Measurements from ENCODE around the gene FRMD3. TPM values are rescaled to one million over a fixed set of nuclear protein-coding genes. Genes with fewer than 3 reads are reported as not detected.

FRMD3 gene
- total RNA-seq, 1 donor from 2014 or later: 1.9 TPM

GRCh38 chr9:83484990-83485389 is 53.2 kb downstream of the FRMD3 start:
- no peaks in the 10 kb centered on the region for H3K4me1 Mint-ChIP-seq
- Histone ChIP-seq H2AFZ (replicated peaks) (no peak overlapping the region), H3K79me2 (ENCODE audit: low read depth) (no peaks in the 10 kb centered on the region), H3K9ac (no peak overlapping the region), H3K9me3 (ENCODE audit: low read depth) (peaks cover 1% of the 10 kb centered on the region), H3K4me3 (no peak overlapping the region), H3K4me1 (no peaks in the 10 kb centered on the region), H3K27me3 (no peaks in the 10 kb centered on the region), H4K20me1 (ENCODE audit: low read depth) (no peaks in the 10 kb centered on the region), H3K4me2 (no peak overlapping the region), H3K36me3 (no peaks in the 10 kb centered on the region), H3F3A (ENCODE audit: low read depth) (no peaks in the 10 kb centered on the region), H3K27ac (no peak overlapping the region)
- no peak overlapping the region for H3K27ac Mint-ChIP-seq
- DNase-seq (ENCODE audit: low spot score): no peak
- H3K4me3 Mint-ChIP-seq: no peak overlapping the region
- H3K27me3 Mint-ChIP-seq (ENCODE audit: insufficient read depth, low read depth): peaks cover 2% of the 10 kb centered on the region
- H3K36me3 Mint-ChIP-seq: no peaks in the 10 kb centered on the region
- H3K9me3 Mint-ChIP-seq: no peaks in the 10 kb centered on the region
- TF ChIP-seq EZH2 (IDR thresholded peaks at IDR 0.05) (no peak), CTCF (IDR thresholded peaks at IDR 0.05) (no peak)

GRCh38 chr9:83483223-83483622 is 55.0 kb downstream of the FRMD3 start:
- H3K9me3 Mint-ChIP-seq: peaks cover 5% of the 10 kb centered on the region
- H3K27ac Mint-ChIP-seq: no peak overlapping the region
- H3K4me3 Mint-ChIP-seq: no peak overlapping the region
- H3K4me1 ChIP-seq: no peaks in the 10 kb centered on the region
- H3K27ac ChIP-seq: no peak overlapping the region
- H3K79me2 ChIP-seq (ENCODE audit: low read depth): no peaks in the 10 kb centered on the region
- H3K4me1 Mint-ChIP-seq: no peaks in the 10 kb centered on the region
- peaks cover under 1% of the 10 kb centered on the region for H3K27me3 Mint-ChIP-seq (ENCODE audit: insufficient read depth, low read depth)
- TF ChIP-seq CTCF (IDR thresholded peaks at IDR 0.05) (no peak), EZH2phosphoT487 (IDR thresholded peaks at IDR 0.05) (no peak)
- no peak for DNase-seq (ENCODE audit: low spot score)
- H3K27me3 ChIP-seq: no peaks in the 10 kb centered on the region
- no peak overlapping the region for H3K9ac ChIP-seq
- H3K4me3 ChIP-seq: no peak overlapping the region
- H3K36me3 Mint-ChIP-seq: peaks cover 2% of the 10 kb centered on the region
- H2AFZ ChIP-seq (replicated peaks): no peak overlapping the region
- H3K36me3 ChIP-seq: no peaks in the 10 kb centered on the region
- peaks cover 4% of the 10 kb centered on the region for H3K9me3 ChIP-seq (ENCODE audit: low read depth)
- H3F3A ChIP-seq (ENCODE audit: low read depth): no peaks in the 10 kb centered on the region
- H3K4me2 ChIP-seq: no peak overlapping the region
- no peaks in the 10 kb centered on the region for H4K20me1 ChIP-seq (ENCODE audit: low read depth)

- H3K36me3 Mint-ChIP-seq: peaks cover 2% of the 10 kb centered on the region
- H3K27me3 ChIP-seq: no peaks in the 10 kb centered on the region
- no peaks in the 10 kb centered on the region for H3K27me3 Mint-ChIP-seq (ENCODE audit: insufficient read depth, low read depth)
- H3K9me3 Mint-ChIP-seq: peaks cover 5% of the 10 kb centered on the region
- H3K4me1 ChIP-seq: no peaks in the 10 kb centered on the region
- no peak for DNase-seq (ENCODE audit: low spot score)
- no peaks in the 10 kb centered on the region for H3K79me2 ChIP-seq (ENCODE audit: low read depth)
- TF ChIP-seq EZH2phosphoT487 (IDR thresholded peaks at IDR 0.05) (no peak), CTCF (IDR thresholded peaks at IDR 0.05) (no peak), EZH2 (IDR thresholded peaks at IDR 0.05) (no peak)
- H3K4me1 Mint-ChIP-seq: peaks cover 3% of the 10 kb centered on the region
- no peak overlapping the region for H3K27ac ChIP-seq
- peaks cover 4% of the 10 kb centered on the region for H3K9me3 ChIP-seq (ENCODE audit: low read depth)
- no peaks in the 10 kb centered on the region for H4K20me1 ChIP-seq (ENCODE audit: low read depth)
- H2AFZ ChIP-seq (replicated peaks): no peak overlapping the region
- no peak overlapping the region for H3K4me3 Mint-ChIP-seq
- no peak overlapping the region for H3K9ac ChIP-seq
- no peaks in the 10 kb centered on the region for H3F3A ChIP-seq (ENCODE audit: low read depth)
- no peak overlapping the region for H3K27ac Mint-ChIP-seq
- no peak overlapping the region for H3K4me3 ChIP-seq
- no peak overlapping the region for H3K4me2 ChIP-seq
- H3K36me3 ChIP-seq: no peaks in the 10 kb centered on the region
Measured at GRCh38 chr9:83479765-83480164, 58.4 kb downstream of the FRMD3 start.

- no peaks in the 10 kb centered on the region for H3K27me3 ChIP-seq
- Mint-ChIP-seq H3K4me1 (peaks cover 3% of the 10 kb centered on the region), H3K4me3 (no peak overlapping the region), H3K27ac (no peak overlapping the region), H3K36me3 (peaks cover 2% of the 10 kb centered on the region), H3K9me3 (peaks cover 5% of the 10 kb centered on the region), H3K27me3 (ENCODE audit: insufficient read depth, low read depth) (peaks cover 2% of the 10 kb centered on the region)
- no peak overlapping the region for H3K9ac ChIP-seq
- no peak overlapping the region for H2AFZ ChIP-seq (replicated peaks)
- no peak for DNase-seq (ENCODE audit: low spot score)
- no peak overlapping the region for H3K4me2 ChIP-seq
- no peaks in the 10 kb centered on the region for H3K4me1 ChIP-seq
- H3F3A ChIP-seq (ENCODE audit: low read depth): no peaks in the 10 kb centered on the region
- H3K4me3 ChIP-seq: no peak overlapping the region
- H3K27ac ChIP-seq: no peak overlapping the region
- H4K20me1 ChIP-seq (ENCODE audit: low read depth): no peaks in the 10 kb centered on the region
- TF ChIP-seq CTCF (IDR thresholded peaks at IDR 0.05) (no peak), EZH2 (IDR thresholded peaks at IDR 0.05) (no peak), EZH2phosphoT487 (IDR thresholded peaks at IDR 0.05) (no peak)
- no peaks in the 10 kb centered on the region for H3K79me2 ChIP-seq (ENCODE audit: low read depth)
- H3K9me3 ChIP-seq (ENCODE audit: low read depth): peaks cover 4% of the 10 kb centered on the region
- H3K36me3 ChIP-seq: no peaks in the 10 kb centered on the region
Measured at GRCh38 chr9:83477571-83477970, 60.6 kb downstream of the FRMD3 start.
